GM21528 (cell line): ENCODE results near the gene IGF1R.

Experiments used
- ATAC-seq: cut with Tn5 transposase; IDR thresholded peaks from one replicate; pipeline ENCODE4 v1.9.1; 2021; ENCODE audit warnings: mild to moderate bottlenecking, moderate library complexity; ENCODE audit not compliant: unreplicated experiment, low FRiP score

The IGF1R gene

GRCh38 chr15:98738689-98739401, 90.5 kb downstream of the IGF1R start:
- no peak for ATAC-seq

DNA sequence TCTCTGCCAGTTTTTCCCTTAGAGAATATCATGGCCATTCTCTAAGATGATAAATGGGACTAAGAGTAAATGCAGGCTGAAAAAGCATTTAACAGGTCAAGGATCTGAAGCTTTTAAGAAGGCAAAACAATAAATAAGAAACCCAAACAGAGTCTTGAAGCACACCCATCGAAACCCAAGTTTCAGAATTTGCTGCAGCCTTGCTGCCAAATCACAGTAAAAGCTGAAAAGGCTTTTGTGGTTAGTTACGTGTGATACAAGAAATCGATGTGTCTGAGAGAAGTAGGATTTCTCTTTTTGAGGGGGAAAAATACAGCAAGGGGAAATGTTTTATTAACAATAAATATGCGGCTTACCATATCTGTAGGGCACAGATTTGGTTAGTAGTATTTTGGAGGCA, 92.0 kb downstream of the IGF1R start:
- no peak for ATAC-seq

- ATAC-seq: no peak
Measured at GRCh38 chr15:98740963-98741362, 92.6 kb downstream of the IGF1R start.

GRCh38 chr15:98743177-98743576, 94.8 kb downstream of the IGF1R start:
- ATAC-seq: no peak

GRCh38 chr15:98744506-98744905, 96.2 kb downstream of the IGF1R start:
- no peak for ATAC-seq

DNA sequence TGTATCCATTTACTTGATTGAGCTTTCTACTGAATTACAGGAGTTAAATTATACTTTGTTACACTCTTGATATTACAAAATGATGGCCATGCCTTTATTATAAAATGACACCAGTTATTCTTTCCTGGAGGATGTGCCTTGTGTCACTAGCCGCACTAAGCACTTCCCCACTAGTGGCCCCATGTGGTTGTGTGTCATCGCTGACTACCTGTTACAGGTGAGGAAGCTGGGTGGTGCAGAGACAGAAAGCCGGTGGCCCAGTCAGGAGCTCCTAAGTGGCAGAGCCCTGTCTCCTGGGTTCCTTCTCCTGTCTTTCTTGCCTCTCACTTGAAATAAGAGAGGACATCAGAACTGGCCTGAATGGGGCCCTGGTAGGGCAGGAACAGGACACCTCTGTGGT, 96.8 kb downstream of the IGF1R start:
- no peak for ATAC-seq

GRCh38 chr15:98745650-98746374, 97.5 kb downstream of the IGF1R start:
- no peak for ATAC-seq

- no peak for ATAC-seq
Measured at GRCh38 chr15:98746375-98747155, 98.2 kb downstream of the IGF1R start.

DNA sequence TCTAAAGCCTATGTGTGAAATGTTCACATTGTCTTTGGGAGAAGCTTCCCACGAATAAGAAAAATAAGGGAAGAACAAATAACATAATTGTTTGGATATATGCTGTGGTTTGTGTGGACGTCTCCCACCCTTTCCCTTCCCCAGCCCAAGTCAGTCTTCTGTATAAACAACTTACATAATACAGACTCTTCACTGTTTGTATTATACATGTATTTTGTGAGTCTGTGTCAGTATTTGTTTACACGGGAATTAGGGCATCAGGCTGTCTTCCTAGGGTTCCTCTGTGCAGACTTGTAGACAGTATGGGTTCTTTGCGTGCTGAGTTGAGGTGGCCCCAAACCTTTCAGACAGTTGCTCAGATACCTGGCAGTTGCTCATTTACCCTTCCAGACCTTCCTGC, 103.4 kb downstream of the IGF1R start:
- no peak for ATAC-seq

GRCh38 chr15:98753726-98754656, 105.7 kb downstream of the IGF1R start:
- ATAC-seq: no peak

- no peak for ATAC-seq
Measured at GRCh38 chr15:98754657-98755022, 106.3 kb downstream of the IGF1R start.

- ATAC-seq: no peak
Measured at GRCh38 chr15:98755138-98755537, 106.8 kb downstream of the IGF1R start.

GRCh38 chr15:98755781-98756180, 107.4 kb downstream of the IGF1R start:
- ATAC-seq: no peak

DNA sequence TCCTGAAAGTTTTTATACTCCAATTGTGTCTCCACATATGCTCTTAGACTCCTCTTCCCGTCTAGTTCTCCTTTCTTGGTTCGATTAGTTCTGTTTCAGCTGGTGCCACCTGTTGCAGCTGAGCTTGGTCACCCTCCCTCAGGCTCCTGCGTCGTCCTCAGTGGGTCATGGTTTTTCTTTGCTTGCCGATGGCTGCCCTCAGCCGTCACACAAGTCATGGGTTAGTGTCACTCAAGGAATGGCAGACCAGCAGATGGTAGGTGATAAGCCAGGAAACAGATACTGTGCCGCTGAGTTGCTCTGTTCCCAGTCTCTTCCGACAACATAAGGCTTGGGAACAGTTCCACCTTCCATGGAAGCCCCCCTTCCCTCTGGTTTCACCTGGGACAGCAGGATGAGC, 109.9 kb downstream of the IGF1R start:
- ATAC-seq: no peak

- no peak for ATAC-seq
Measured at GRCh38 chr15:98759277-98759676, 110.9 kb downstream of the IGF1R start.

DNA sequence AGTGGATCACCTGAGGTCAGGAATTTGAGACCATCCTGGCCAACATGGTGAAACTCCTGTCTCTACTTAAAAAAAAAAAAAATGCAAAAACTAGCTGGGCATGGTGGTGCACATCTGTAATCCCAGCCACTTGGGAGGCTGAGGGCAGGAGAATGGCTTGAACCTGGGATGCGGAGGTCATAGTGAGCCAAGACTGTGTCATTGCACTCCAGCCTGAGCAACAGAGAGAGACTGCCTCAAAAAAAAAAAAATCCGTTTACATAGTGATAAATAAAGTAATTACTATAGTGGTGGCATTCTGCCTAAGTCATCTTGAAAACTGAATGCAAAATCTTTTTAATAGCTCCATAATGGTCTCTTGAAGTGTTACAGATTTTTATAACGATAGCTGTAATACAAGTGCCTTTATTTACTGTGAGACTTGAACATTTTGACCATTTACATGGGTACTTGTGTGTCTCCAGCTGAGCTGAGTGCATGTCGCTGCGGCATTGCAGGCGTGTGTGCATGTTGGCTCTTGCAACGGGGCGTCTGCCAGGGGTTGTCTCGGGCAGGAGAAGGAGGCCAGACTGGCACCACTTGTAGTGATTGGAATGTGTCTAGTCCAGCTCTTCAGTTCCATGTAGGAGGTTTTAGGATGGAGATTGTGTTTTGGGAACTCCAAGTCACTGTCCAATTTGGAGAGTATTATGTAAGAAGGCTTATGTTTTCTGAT, 111.9 kb downstream of the IGF1R start:
- ATAC-seq: no peak

GRCh38 chr15:98760975-98761374, 112.6 kb downstream of the IGF1R start:
- no peak for ATAC-seq

GRCh38 chr15:98763179-98763578, 114.8 kb downstream of the IGF1R start:
- no peak for ATAC-seq

GRCh38 chr15:98764291-98764690, 116.0 kb downstream of the IGF1R start:
- no peak for ATAC-seq

DNA sequence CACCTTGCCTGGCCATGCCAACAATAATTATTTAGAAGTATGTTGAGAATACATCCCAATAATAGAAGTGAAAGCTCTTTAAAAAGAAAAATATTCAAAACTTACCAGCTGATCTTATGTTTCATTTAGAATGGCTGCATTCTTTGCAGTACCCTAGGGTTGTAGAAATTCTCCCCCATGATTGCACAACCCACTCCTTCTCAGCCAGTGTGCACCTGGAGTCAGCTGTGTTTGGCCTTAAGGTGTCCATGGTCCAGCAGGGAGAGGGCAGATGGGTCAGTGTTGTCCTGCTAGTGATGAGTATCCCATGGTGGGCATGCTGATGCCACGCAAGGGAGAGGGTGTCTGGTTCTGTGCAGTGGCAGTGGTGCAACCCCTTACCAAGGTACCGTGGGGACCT, 117.3 kb downstream of the IGF1R start:
- no peak for ATAC-seq
